Endodermal cell (in vitro differentiated cells): Measurements from ENCODE around the gene NELFA. TPM values are rescaled to one million over a fixed set of nuclear protein-coding genes. Genes with fewer than 3 reads are reported as not detected.

Experiments
- DNase-seq: peaks from one replicate; pipeline ENCODE4 v3.0.0-alpha.2; 2017
- H3K27ac ChIP-seq: 2 replicates; pipeline ENCODE4 v1.5.1; 2013; ENCODE audit warnings: mild to moderate bottlenecking, low read depth, low read length, moderate library complexity
- H3K27me3 ChIP-seq: 2 replicates; pipeline ENCODE4 v1.6.1; 2013; ENCODE audit warnings: mild to moderate bottlenecking, low read length, moderate library complexity; ENCODE audit not compliant: insufficient read depth, control insufficient read depth, poor library complexity, severe bottlenecking
- H3K36me3 ChIP-seq: 2 replicates; pipeline ENCODE4 v1.7.0; 2013; ENCODE audit warnings: mild to moderate bottlenecking, low read length, moderate library complexity; ENCODE audit not compliant: control insufficient read depth, insufficient read depth
- H3K4me1 ChIP-seq: one replicate; pipeline ENCODE4 v1.7.0; 2013; ENCODE audit warnings: low read length; ENCODE audit not compliant: control insufficient read depth, insufficient read depth
- H3K4me3 ChIP-seq: 2 replicates; pipeline ENCODE4 v1.5.1; 2013; ENCODE audit warnings: mild to moderate bottlenecking, low read length, moderate library complexity
- H3K9ac ChIP-seq: 2 replicates; pipeline ENCODE4 v1.6.1; 2013; ENCODE audit warnings: mild to moderate bottlenecking, low read length, moderate library complexity; ENCODE audit not compliant: poor library complexity, severe bottlenecking; ENCODE audit errors: extremely low read depth
- H3K9me3 ChIP-seq: 2 replicates; pipeline ENCODE4 v1.6.1; 2013; ENCODE audit warnings: mild to moderate bottlenecking, low read length, moderate library complexity; ENCODE audit not compliant: control insufficient read depth
- H3K27ac Mint-ChIP-seq: 2 replicates; pipeline ENCODE4 v1.8.0; 2020; ENCODE audit warnings: mixed read lengths
- H3K27me3 Mint-ChIP-seq: 2 replicates; pipeline ENCODE4 v1.8.0; 2021; ENCODE audit warnings: mild to moderate bottlenecking, mixed read lengths; ENCODE audit not compliant: insufficient read depth
- H3K36me3 Mint-ChIP-seq: 2 replicates; pipeline ENCODE4 v1.8.0; 2020; ENCODE audit warnings: low read depth, mixed read lengths
- H3K4me1 Mint-ChIP-seq: 2 replicates; pipeline ENCODE4 v1.8.0; 2020; ENCODE audit warnings: mixed read lengths
- H3K4me3 Mint-ChIP-seq: 2 replicates; pipeline ENCODE4 v1.8.0; 2020; ENCODE audit warnings: mild to moderate bottlenecking, moderate library complexity, mixed read lengths
- H3K9me3 Mint-ChIP-seq: 2 replicates; pipeline ENCODE4 v1.8.0; 2020; ENCODE audit warnings: mild to moderate bottlenecking, mixed read lengths
- WGBS, 2 experiments: methylation state at CpG; one replicate each; pipeline versions ENCODE4 v1.1.5 to v1.1.7; 2013; ENCODE audit warnings: missing lambda C conversion rate in 2 of 2, mixed read lengths in 1 of 2; ENCODE audit not compliant: insufficient coverage in 1 of 2, insufficient read length in 1 of 2; 5-methylcytosine and 5-hydroxymethylcytosine counted together
- total RNA-seq, 2 donors: library from RNA; stranded (reverse); fragmentation: NEBNext Ultra II Directional in 1 of 2; extraction: Animal tissue kit (Norgen Biotek cat#: 25700) in 1 of 2; gene quantifications; 2 replicates in 1 of 2; 3 replicates in 1 of 2; pipeline ENCODE4 v1.2.1, GENCODE V29; 2021
- TF ChIP-seq, protein P1 (sequence below): fragments of 200-600 bp; sonication (generic); conservative IDR thresholded peaks from 2 replicates; pipeline ENCODE4 v1.5.0; 2021; ENCODE audit warnings: antibody characterized with exemption, mild to moderate bottlenecking

The NELFA gene
- total RNA-seq, 2 donors from 2014 or later, result 54.8 to 60.1 TPM

- DNase-seq, result no peak
- peaks cover 77% of the 10 kb centered on the region for H3K36me3 Mint-ChIP-seq
Observed at GRCh38 chr4:1975391-1975801, 33.4 kb downstream of the NELFA start.

GRCh38 chr4:1974840-1975239 is 33.9 kb downstream of the NELFA start:
- Mint-ChIP-seq H3K27ac (peak overlapping the region; percentile 58), H3K36me3 (peaks cover 78% of the 10 kb centered on the region)

More at GRCh38 chr4:1975391-1975801, 33.4 kb downstream of the NELFA start:
- no peaks in the 10 kb centered on the region for H3K27me3 Mint-ChIP-seq
- H3K27me3 ChIP-seq, result no peaks in the 10 kb centered on the region
- H3K36me3 ChIP-seq, result peaks cover 85% of the 10 kb centered on the region
- no peak overlapping the region for H3K27ac ChIP-seq
- no peaks in the 10 kb centered on the region for H3K9me3 Mint-ChIP-seq
- no peak overlapping the region for H3K4me3 ChIP-seq
- H3K9ac ChIP-seq, result no peak overlapping the region
- H3K4me1 Mint-ChIP-seq, result no peaks in the 10 kb centered on the region
- no peaks in the 10 kb centered on the region for H3K4me1 ChIP-seq
- peak overlapping the region; percentile 45 for H3K27ac Mint-ChIP-seq
- H3K4me3 Mint-ChIP-seq, result no peak overlapping the region
- TF ChIP-seq, protein P1, sequence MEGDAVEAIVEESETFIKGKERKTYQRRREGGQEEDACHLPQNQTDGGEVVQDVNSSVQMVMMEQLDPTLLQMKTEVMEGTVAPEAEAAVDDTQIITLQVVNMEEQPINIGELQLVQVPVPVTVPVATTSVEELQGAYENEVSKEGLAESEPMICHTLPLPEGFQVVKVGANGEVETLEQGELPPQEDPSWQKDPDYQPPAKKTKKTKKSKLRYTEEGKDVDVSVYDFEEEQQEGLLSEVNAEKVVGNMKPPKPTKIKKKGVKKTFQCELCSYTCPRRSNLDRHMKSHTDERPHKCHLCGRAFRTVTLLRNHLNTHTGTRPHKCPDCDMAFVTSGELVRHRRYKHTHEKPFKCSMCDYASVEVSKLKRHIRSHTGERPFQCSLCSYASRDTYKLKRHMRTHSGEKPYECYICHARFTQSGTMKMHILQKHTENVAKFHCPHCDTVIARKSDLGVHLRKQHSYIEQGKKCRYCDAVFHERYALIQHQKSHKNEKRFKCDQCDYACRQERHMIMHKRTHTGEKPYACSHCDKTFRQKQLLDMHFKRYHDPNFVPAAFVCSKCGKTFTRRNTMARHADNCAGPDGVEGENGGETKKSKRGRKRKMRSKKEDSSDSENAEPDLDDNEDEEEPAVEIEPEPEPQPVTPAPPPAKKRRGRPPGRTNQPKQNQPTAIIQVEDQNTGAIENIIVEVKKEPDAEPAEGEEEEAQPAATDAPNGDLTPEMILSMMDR, result no peak
- H3K9me3 ChIP-seq, result no peaks in the 10 kb centered on the region
- 95 to 98% methylated on average over 11 to 14 of the region's 14 CpGs for WGBS, 2 experiments

GRCh38 chr4:1973661-1974060 is 35.1 kb downstream of the NELFA start:
- H3K36me3 Mint-ChIP-seq, result peaks cover 77% of the 10 kb centered on the region

More at GRCh38 chr4:1974840-1975239, 33.9 kb downstream of the NELFA start:
- Mint-ChIP-seq H3K4me3 (no peak overlapping the region), H3K9me3 (no peaks in the 10 kb centered on the region), H3K4me1 (no peaks in the 10 kb centered on the region), H3K27me3 (no peaks in the 10 kb centered on the region)
- Histone ChIP-seq H3K9me3 (no peaks in the 10 kb centered on the region), H3K36me3 (peaks cover 86% of the 10 kb centered on the region), H3K9ac (no peak overlapping the region), H3K4me3 (no peak overlapping the region), H3K4me1 (no peaks in the 10 kb centered on the region), H3K27ac (no peak overlapping the region), H3K27me3 (no peaks in the 10 kb centered on the region)
- TF ChIP-seq, protein P1, result no peak
- no peak for DNase-seq
- WGBS, 2 experiments, result 95 to 98% methylated on average over 5 to 8 of the region's 8 CpGs

More at GRCh38 chr4:1973661-1974060, 35.1 kb downstream of the NELFA start:
- Mint-ChIP-seq H3K4me3 (no peak overlapping the region), H3K9me3 (no peaks in the 10 kb centered on the region), H3K4me1 (no peaks in the 10 kb centered on the region), H3K27me3 (no peaks in the 10 kb centered on the region), H3K27ac (no peak overlapping the region)
- H3K27ac ChIP-seq, result no peak overlapping the region
- TF ChIP-seq, protein P1, result no peak
- no peak for DNase-seq
- no peak overlapping the region for H3K4me3 ChIP-seq
- WGBS, 2 experiments, result 95 to 97% methylated on average over 16 to 18 of the region's 18 CpGs
- peaks cover 87% of the 10 kb centered on the region for H3K36me3 ChIP-seq
- H3K4me1 ChIP-seq, result no peaks in the 10 kb centered on the region
- no peaks in the 10 kb centered on the region for H3K9me3 ChIP-seq
- no peak overlapping the region for H3K9ac ChIP-seq
- H3K27me3 ChIP-seq, result no peaks in the 10 kb centered on the region
